ENCODE results near the gene NOS1.

DNA sequence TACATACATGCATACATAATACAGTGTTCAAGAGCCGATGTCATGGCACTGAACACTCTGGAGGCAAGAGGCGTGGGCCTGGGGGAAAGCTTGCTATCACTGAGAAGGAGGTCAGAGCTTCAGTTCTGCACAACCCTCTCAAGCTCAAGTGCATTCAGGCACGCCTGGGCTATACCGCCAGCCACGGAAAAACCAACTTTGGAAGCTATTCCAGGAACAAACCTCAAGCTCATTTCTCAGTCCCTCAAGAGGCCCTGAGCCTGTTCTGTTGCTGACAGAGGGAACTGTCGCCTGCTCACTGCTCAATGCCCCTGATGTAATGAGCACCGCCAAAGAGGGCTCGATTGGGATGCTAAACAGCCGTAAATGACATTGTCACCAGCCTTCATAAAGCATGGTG, 9.2 kb downstream of the NOS1 start:
- TF ChIP-seq, protein P1, sequence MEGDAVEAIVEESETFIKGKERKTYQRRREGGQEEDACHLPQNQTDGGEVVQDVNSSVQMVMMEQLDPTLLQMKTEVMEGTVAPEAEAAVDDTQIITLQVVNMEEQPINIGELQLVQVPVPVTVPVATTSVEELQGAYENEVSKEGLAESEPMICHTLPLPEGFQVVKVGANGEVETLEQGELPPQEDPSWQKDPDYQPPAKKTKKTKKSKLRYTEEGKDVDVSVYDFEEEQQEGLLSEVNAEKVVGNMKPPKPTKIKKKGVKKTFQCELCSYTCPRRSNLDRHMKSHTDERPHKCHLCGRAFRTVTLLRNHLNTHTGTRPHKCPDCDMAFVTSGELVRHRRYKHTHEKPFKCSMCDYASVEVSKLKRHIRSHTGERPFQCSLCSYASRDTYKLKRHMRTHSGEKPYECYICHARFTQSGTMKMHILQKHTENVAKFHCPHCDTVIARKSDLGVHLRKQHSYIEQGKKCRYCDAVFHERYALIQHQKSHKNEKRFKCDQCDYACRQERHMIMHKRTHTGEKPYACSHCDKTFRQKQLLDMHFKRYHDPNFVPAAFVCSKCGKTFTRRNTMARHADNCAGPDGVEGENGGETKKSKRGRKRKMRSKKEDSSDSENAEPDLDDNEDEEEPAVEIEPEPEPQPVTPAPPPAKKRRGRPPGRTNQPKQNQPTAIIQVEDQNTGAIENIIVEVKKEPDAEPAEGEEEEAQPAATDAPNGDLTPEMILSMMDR (conservative IDR thresholded peaks at IDR 0.05; ENCODE audit: low read length): no peak
- no peak for TF ChIP-seq EZH2phosphoT487 (IDR thresholded peaks at IDR 0.05; ENCODE audit: borderline replicate concordance, low read depth, low read length)
